GM19099 (cell line): ENCODE data around the gene SIGLEC7.

Experiments used
- POLR2A ChIP-seq: IDR thresholded peaks from 3 replicates; pipeline ENCODE4 v1.6.1; 2011; ENCODE audit warnings: low read depth; ENCODE audit not compliant: insufficient read length; ENCODE audit errors: extremely low read depth

The SIGLEC7 gene

GRCh38 chr19:51196181-51196580, 54.1 kb downstream of the SIGLEC7 start:
- TF ChIP-seq POLR2A: no peak

GRCh38 chr19:51198641-51199040, 56.5 kb downstream of the SIGLEC7 start:
- no peak for TF ChIP-seq POLR2A

GRCh38 chr19:51200071-51200666, 58.1 kb downstream of the SIGLEC7 start:
- TF ChIP-seq POLR2A: no peak

GRCh38 chr19:51201712-51202111, 59.6 kb downstream of the SIGLEC7 start:
- TF ChIP-seq POLR2A: no peak
